ENCODE measurements around the gene CTNNA3. TPM values are rescaled to one million over a fixed set of nuclear protein-coding genes. Genes with fewer than 3 reads are reported as not detected.
"Not testable (repeated sequence)": the region's sequence is repeated elsewhere in the genome, so short reads cannot be mapped to it uniquely, and the experiment has no call there.

The CTNNA3 gene
- total RNA-seq, 2 donors from 2014 or later, result 20.3 to 23.8 TPM

DNA sequence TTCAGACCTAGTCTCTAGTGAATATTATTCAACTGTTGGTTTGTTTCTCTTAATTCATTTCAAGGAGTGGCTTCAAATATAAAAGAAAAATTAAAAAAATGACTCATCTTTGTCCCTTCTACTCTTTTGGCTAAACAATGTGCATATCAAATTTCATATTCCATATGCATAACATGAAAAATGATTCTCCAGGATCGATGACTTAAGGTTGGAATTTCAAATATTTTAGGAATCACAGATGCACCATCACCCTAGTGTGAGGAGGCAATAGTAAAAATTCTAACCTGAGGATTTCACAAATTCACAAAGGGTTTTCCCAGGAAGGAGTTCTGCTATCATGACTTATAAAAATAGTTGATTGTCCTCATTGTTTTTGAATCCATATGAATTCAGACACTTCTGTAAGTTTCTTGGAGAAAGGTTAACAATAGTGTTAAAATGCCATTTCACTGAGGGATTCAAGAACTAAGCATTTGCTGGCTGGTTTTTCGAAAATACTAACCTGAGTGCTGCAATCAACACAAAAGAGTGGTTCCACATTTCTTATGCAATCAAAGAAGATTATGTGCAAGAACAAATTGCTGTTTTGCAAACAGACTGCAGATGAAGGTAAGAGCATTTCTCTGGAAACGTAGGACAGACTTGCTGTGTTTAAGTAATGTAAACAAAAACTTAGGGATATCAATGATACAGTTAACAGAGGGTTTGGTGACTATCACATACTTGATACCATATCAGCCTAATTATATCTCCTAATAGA is 1317.7 kb downstream of the CTNNA3 start:
- Histone ChIP-seq H3K9me3 (no peaks in the 10 kb centered on the region), H3K4me3 (no peak overlapping the region), H3K4me1 (no peaks in the 10 kb centered on the region), H3K27me3 (no peaks in the 10 kb centered on the region), H3K36me3 (no peaks in the 10 kb centered on the region), H3K27ac (no peak overlapping the region)
- no peak for DNase-seq (ENCODE audit: low spot score)
- TF ChIP-seq, protein P1, sequence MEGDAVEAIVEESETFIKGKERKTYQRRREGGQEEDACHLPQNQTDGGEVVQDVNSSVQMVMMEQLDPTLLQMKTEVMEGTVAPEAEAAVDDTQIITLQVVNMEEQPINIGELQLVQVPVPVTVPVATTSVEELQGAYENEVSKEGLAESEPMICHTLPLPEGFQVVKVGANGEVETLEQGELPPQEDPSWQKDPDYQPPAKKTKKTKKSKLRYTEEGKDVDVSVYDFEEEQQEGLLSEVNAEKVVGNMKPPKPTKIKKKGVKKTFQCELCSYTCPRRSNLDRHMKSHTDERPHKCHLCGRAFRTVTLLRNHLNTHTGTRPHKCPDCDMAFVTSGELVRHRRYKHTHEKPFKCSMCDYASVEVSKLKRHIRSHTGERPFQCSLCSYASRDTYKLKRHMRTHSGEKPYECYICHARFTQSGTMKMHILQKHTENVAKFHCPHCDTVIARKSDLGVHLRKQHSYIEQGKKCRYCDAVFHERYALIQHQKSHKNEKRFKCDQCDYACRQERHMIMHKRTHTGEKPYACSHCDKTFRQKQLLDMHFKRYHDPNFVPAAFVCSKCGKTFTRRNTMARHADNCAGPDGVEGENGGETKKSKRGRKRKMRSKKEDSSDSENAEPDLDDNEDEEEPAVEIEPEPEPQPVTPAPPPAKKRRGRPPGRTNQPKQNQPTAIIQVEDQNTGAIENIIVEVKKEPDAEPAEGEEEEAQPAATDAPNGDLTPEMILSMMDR (IDR thresholded peaks at IDR 0.05), result no peak

- TF ChIP-seq, protein P1 (IDR thresholded peaks at IDR 0.05), result no peak
- DNase-seq (ENCODE audit: low spot score), result no peak
- H3K9me3 ChIP-seq, result no peaks in the 10 kb centered on the region
- no peak overlapping the region for H3K4me3 ChIP-seq
- no peak overlapping the region for H3K27ac ChIP-seq
- H3K36me3 ChIP-seq, result no peaks in the 10 kb centered on the region
- no peaks in the 10 kb centered on the region for H3K4me1 ChIP-seq
- H3K27me3 ChIP-seq, result no peaks in the 10 kb centered on the region
These were observed 1327.8 kb downstream of the CTNNA3 start for GRCh38 chr10:66368146-66368545.

GRCh38 chr10:66366163-66366562 is 1329.8 kb downstream of the CTNNA3 start:
- no peaks in the 10 kb centered on the region for H3K9me3 ChIP-seq
- H3K4me3 ChIP-seq, result no peak overlapping the region
- H3K27me3 ChIP-seq, result no peaks in the 10 kb centered on the region
- TF ChIP-seq, protein P1 (IDR thresholded peaks at IDR 0.05), result no peak
- H3K27ac ChIP-seq, result no peak overlapping the region
- H3K4me1 ChIP-seq, result no peaks in the 10 kb centered on the region
- H3K36me3 ChIP-seq, result no peaks in the 10 kb centered on the region
- no peak for DNase-seq (ENCODE audit: low spot score)

DNA sequence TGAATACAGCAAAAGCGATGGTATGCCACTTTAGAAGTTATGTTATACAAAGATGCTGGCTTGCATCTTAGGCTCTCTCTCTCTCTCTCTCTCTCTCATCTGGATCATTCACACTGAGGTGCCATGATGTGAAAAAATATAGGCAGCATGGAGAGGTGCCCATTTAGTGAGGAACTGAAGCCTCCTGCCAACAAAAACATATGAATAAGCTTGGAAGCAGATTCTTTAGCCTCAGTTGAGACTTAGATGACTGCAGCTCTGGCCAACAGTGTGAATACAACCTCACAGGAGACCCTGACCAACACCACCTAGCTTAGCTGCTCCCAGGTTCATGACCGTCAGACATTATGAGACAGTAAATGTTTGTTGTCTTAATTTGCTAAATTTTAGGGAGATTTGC is 1330.3 kb downstream of the CTNNA3 start:
- H3K9me3 ChIP-seq, result no peaks in the 10 kb centered on the region
- TF ChIP-seq, protein P1 (IDR thresholded peaks at IDR 0.05), result no peak
- no peaks in the 10 kb centered on the region for H3K27me3 ChIP-seq
- no peaks in the 10 kb centered on the region for H3K36me3 ChIP-seq
- H3K4me3 ChIP-seq, result no peak overlapping the region
- no peaks in the 10 kb centered on the region for H3K4me1 ChIP-seq
- DNase-seq (ENCODE audit: low spot score), result no peak
- H3K27ac ChIP-seq, result no peak overlapping the region

GRCh38 chr10:66362522-66362921 is 1333.5 kb downstream of the CTNNA3 start:
- no peaks in the 10 kb centered on the region for H3K4me1 ChIP-seq
- TF ChIP-seq, protein P1 (IDR thresholded peaks at IDR 0.05), result no peak
- no peaks in the 10 kb centered on the region for H3K27me3 ChIP-seq
- H3K4me3 ChIP-seq, result no peak overlapping the region
- no peaks in the 10 kb centered on the region for H3K9me3 ChIP-seq
- no peak for DNase-seq (ENCODE audit: low spot score)
- H3K27ac ChIP-seq, result no peak overlapping the region
- H3K36me3 ChIP-seq, result no peaks in the 10 kb centered on the region

GRCh38 chr10:66353822-66354221 is 1342.2 kb downstream of the CTNNA3 start:
- not testable (repeated sequence) for H3K36me3 ChIP-seq; DNase-seq (ENCODE audit: low spot score); H3K4me1 ChIP-seq; H3K4me3 ChIP-seq; H3K9me3 ChIP-seq; H3K27ac ChIP-seq; H3K27me3 ChIP-seq

All from right atrium auricular region (tissue), 2 donors.